K562 (cell line): Measurements from ENCODE around the gene ACADVL. TPM values are rescaled to one million over a fixed set of nuclear protein-coding genes. Genes with fewer than 3 reads are reported as not detected.
A peak's percentile ranks its signal among the peaks of the same experiment; 100 is the strongest.

Experiments
- CHD1 ChIP-seq: fragments of 200-600 bp; sonication (generic); IDR thresholded peaks from one replicate; pipeline ENCODE4 v1.6.1; 2012; ENCODE audit warnings: mild to moderate bottlenecking, moderate library complexity, low read length, inconsistent platforms
- E2F3 ChIP-seq: fragments of 250-450 bp; sonication (Bioruptor Pico); IDR thresholded peaks from 2 replicates; pipeline ENCODE4 v1.4.0; 2020; ENCODE audit warnings: mild to moderate bottlenecking
- ETV5 ChIP-seq: sonication (generic); formaldehyde crosslinking; IDR thresholded peaks from 2 replicates; pipeline ENCODE4 v1.4.0; 2020; ENCODE audit warnings: low read depth, mild to moderate bottlenecking, missing genetic modification reagents
- HDAC2 ChIP-seq: fragments of 450-650 bp; IDR thresholded peaks from 2 replicates; pipeline ENCODE4 v1.6.1; 2016; ENCODE audit warnings: mild to moderate bottlenecking
- HNRNPH1 ChIP-seq: fragments of 200-400 bp; formaldehyde crosslinking; optimal IDR thresholded peaks from 2 replicates; pipeline ENCODE3; 2017; ENCODE audit warnings: low read depth, mild to moderate bottlenecking, low read length, moderate library complexity
- IFI16 ChIP-seq: fragments of 250-450 bp; sonication (Bioruptor Pico); IDR thresholded peaks from 2 replicates; pipeline ENCODE4 v2.1.2; 2022; ENCODE audit warnings: mild to moderate bottlenecking, inconsistent platforms
- RHOXF2B ChIP-seq: fragments of 250-450 bp; sonication (Bioruptor Pico); conservative IDR thresholded peaks from 2 replicates; pipeline ENCODE4 v1.5.1; 2021
- STAT5B ChIP-seq: fragments of 250-450 bp; sonication (Bioruptor Pico); IDR thresholded peaks from 2 replicates; pipeline ENCODE4 v1.8.0; 2021; ENCODE audit warnings: mild to moderate bottlenecking, inconsistent platforms
- TCF3 ChIP-seq: sonication (generic); formaldehyde crosslinking; IDR thresholded peaks from 2 replicates; pipeline ENCODE4 v1.4.0; 2020; ENCODE audit warnings: mild to moderate bottlenecking, missing genetic modification reagents
- ZNF184 ChIP-seq: sonication (generic); formaldehyde crosslinking; IDR thresholded peaks from 2 replicates; pipeline ENCODE4 v1.5.0; 2020; ENCODE audit warnings: missing genetic modification reagents
- ZNF41 ChIP-seq: fragments of 250-450 bp; sonication (Bioruptor Pico); conservative IDR thresholded peaks from 2 replicates; pipeline ENCODE4 v1.4.0; 2020; ENCODE audit warnings: mild to moderate bottlenecking
- ZNF707 ChIP-seq: fragments of 250-450 bp; sonication (Bioruptor Pico); conservative IDR thresholded peaks from 2 replicates; pipeline ENCODE4 v1.8.0; 2022; ENCODE audit warnings: inconsistent platforms, mild to moderate bottlenecking, moderate library complexity
- ZNF79 ChIP-seq: fragments of 250-450 bp; sonication (Bioruptor Pico); IDR thresholded peaks from 2 replicates; pipeline ENCODE4 v1.4.0; 2020; ENCODE audit warnings: low read depth, mild to moderate bottlenecking, moderate library complexity
- ZSCAN29 ChIP-seq: fragments of 450-650 bp; IDR thresholded peaks from 2 replicates; pipeline ENCODE4 v1.6.1; 2017
- polyA plus RNA-seq, 8 experiments: library from polyadenylated mRNA; depleted of rRNA in 4 of 8; stranded (reverse) in 5 of 8; unstranded in 3 of 8; fragments of >200 nt; fragmentation: Nextera tagmentation in 2 of 8; fragmentation: Illumina TruSeq in 1 of 8; extraction: Ambion mirVana in 2 of 8; extraction: Trizol in 1 of 8; gene quantifications; 2 replicates each; pipeline versions ENCODE4 v1.2.1 to v1.2.3, GENCODE V29; 2011 to 2014; ENCODE audit warnings: inconsistent platforms in 1 of 8, missing spikeins in 1 of 8
- total RNA-seq, 7 experiments: library from RNA; depleted of rRNA in 6 of 7; stranded (reverse); fragments of >200 nt in 6 of 7; fragmentation: Illumina TruSeq in 2 of 7; extraction: Trizol in 2 of 7; gene quantifications; 2 replicates each; pipeline versions ENCODE4 v1.2.1 to v1.2.3, GENCODE V29; 2011 to 2021; ENCODE audit warnings: low replicate concordance in 1 of 7
- TF ChIP-seq, protein P1 (sequence below): fragments of 250-450 bp; sonication (Bioruptor Pico); IDR thresholded peaks from 2 replicates; pipeline ENCODE4 v1.4.0; 2020; ENCODE audit warnings: borderline replicate concordance
- TF ChIP-seq, protein P2 (sequence below): fragments of 450-650 bp; IDR thresholded peaks from 2 replicates; pipeline ENCODE4 v1.6.1; 2016; ENCODE audit warnings: mild to moderate bottlenecking
- TF ChIP-seq, protein P3 (sequence below): fragments of 450-650 bp; IDR thresholded peaks from 2 replicates; pipeline ENCODE4 v1.6.1; 2016; ENCODE audit warnings: low read depth

Gene ACADVL
- total and polyA plus RNA-seq, 9 of the 15 experiments (the other 6 are each of a cell fraction or from before 2014, with no cell fraction given), result 25.5 to 449 (median 214) TPM

DNA sequence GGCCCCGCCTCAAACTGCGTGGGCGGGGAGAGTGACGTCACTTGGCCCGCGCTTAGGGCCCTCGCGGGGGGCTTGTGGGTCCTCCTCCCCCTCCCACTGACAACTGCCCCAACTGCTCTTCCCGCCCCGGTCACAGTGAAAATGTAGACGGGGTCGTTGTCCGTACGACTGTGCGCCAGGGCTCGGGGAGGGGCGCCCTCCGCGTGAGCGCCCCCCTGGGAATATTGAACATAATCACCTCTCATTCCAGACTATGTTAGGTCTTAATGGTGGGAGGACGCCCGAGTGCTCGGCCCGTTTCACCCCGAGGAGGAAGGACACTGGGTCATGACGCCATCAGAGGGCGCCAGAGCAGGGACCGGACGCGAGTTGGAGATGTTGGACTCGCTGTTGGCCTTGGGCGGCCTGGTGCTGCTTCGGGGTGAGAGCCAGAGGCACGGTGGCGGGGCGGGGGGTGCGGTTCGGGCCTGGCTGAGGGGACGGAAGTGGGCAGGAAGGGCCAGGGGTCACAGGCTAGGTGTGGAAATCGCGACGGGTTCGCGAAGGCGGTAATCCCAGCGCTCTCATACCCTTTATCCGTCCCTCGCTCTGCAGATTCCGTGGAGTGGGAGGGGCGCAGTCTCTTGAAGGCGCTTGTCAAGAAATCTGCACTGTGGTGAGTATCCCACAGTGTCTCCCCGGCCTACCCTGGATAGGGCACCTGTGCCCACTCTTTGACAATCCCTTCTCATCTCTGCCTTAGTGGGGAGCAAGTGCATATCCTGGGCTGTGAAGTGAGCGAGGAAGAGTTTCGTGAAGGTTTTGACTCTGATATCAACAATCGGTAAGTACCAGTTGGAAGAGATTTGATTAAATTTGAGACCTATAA lies 32.7 kb downstream of the ACADVL start, which contains the start of gene ELP5 (continued):
- no peak for TF ChIP-seq ZNF707 (CRISPR knock-in tag)
- TF ChIP-seq ETV5 (CRISPR knock-in tag), result peak; percentile 77
- no peak for TF ChIP-seq IFI16 (CRISPR knock-in tag)
- no peak for TF ChIP-seq TCF3 (CRISPR knock-in tag)
- TF ChIP-seq E2F3 (CRISPR knock-in tag), result 0 out of 2 replicates have a peak, but pooled peaks have one; percentile 46
- no peak for TF ChIP-seq RHOXF2B
- TF ChIP-seq ZSCAN29, result no peak
- no peak for TF ChIP-seq ZNF184 (CRISPR knock-in tag)
- TF ChIP-seq, protein P1, sequence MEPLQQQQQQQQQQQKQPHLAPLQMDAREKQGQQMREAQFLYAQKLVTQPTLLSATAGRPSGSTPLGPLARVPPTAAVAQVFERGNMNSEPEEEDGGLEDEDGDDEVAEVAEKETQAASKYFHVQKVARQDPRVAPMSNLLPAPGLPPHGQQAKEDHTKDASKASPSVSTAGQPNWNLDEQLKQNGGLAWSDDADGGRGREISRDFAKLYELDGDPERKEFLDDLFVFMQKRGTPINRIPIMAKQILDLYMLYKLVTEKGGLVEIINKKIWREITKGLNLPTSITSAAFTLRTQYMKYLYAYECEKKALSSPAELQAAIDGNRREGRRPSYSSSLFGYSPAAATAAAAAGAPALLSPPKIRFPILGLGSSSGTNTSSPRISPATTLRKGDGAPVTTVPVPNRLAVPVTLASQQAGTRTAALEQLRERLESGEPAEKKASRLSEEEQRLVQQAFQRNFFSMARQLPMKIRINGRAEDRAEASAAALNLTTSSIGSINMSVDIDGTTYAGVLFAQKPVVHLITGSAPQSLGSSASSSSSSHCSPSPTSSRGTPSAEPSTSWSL (CRISPR knock-in tag), result no peak
- TF ChIP-seq, protein P2, sequence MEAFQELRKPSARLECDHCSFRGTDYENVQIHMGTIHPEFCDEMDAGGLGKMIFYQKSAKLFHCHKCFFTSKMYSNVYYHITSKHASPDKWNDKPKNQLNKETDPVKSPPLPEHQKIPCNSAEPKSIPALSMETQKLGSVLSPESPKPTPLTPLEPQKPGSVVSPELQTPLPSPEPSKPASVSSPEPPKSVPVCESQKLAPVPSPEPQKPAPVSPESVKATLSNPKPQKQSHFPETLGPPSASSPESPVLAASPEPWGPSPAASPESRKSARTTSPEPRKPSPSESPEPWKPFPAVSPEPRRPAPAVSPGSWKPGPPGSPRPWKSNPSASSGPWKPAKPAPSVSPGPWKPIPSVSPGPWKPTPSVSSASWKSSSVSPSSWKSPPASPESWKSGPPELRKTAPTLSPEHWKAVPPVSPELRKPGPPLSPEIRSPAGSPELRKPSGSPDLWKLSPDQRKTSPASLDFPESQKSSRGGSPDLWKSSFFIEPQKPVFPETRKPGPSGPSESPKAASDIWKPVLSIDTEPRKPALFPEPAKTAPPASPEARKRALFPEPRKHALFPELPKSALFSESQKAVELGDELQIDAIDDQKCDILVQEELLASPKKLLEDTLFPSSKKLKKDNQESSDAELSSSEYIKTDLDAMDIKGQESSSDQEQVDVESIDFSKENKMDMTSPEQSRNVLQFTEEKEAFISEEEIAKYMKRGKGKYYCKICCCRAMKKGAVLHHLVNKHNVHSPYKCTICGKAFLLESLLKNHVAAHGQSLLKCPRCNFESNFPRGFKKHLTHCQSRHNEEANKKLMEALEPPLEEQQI, result no peak
- no peak for TF ChIP-seq ZNF41 (CRISPR knock-in tag)
- TF ChIP-seq HDAC2, result peak; percentile 56
- no peak for TF ChIP-seq CHD1
- TF ChIP-seq HNRNPH1, result no peak
- TF ChIP-seq ZNF79 (CRISPR knock-in tag), result no peak
- TF ChIP-seq STAT5B, result no peak
- TF ChIP-seq, protein P3, sequence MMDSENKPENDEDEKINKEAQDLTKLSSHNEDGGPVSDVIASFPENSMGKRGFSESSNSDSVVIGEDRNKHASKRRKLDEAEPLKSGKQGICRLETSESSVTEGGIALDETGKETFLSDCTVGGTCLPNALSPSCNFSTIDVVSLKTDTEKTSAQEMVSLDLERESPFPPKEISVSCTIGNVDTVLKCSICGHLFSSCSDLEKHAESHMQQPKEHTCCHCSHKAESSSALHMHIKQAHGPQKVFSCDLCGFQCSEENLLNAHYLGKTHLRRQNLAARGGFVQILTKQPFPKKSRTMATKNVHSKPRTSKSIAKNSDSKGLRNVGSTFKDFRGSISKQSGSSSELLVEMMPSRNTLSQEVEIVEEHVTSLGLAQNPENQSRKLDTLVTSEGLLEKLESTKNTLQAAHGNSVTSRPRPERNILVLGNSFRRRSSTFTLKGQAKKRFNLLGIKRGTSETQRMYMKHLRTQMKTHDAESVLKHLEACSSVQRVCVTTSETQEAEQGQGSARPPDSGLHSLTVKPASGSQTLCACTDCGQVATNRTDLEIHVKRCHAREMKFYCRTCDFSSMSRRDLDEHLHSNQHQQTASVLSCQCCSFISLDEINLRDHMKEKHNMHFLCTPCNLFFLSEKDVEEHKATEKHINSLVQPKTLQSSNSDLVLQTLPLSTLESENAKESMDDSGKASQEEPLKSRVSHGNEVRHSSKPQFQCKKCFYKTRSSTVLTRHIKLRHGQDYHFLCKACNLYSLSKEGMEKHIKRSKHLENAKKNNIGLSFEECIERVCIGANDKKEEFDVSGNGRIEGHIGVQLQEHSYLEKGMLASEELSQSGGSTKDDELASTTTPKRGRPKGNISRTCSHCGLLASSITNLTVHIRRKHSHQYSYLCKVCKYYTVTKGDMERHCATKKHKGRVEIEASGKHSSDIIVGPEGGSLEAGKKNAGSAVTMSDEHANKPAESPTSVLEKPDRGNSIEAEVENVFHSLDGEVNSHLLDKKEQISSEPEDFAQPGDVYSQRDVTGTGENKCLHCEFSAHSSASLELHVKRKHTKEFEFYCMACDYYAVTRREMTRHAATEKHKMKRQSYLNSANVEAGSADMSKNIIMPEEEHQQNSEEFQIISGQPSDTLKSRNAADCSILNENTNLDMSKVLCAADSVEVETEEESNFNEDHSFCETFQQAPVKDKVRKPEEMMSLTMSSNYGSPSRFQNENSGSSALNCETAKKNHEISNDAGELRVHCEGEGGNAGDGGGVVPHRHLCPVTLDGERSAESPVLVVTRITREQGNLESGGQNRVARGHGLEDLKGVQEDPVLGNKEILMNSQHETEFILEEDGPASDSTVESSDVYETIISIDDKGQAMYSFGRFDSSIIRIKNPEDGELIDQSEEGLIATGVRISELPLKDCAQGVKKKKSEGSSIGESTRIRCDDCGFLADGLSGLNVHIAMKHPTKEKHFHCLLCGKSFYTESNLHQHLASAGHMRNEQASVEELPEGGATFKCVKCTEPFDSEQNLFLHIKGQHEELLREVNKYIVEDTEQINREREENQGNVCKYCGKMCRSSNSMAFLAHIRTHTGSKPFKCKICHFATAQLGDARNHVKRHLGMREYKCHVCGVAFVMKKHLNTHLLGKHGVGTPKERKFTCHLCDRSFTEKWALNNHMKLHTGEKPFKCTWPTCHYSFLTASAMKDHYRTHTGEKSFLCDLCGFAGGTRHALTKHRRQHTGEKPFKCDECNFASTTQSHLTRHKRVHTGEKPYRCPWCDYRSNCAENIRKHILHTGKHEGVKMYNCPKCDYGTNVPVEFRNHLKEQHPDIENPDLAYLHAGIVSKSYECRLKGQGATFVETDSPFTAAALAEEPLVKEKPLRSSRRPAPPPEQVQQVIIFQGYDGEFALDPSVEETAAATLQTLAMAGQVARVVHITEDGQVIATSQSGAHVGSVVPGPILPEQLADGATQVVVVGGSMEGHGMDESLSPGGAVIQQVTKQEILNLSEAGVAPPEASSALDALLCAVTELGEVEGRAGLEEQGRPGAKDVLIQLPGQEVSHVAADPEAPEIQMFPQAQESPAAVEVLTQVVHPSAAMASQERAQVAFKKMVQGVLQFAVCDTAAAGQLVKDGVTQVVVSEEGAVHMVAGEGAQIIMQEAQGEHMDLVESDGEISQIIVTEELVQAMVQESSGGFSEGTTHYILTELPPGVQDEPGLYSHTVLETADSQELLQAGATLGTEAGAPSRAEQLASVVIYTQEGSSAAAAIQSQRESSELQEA, result no peak
